ENCODE measurements around the gene CHST13.
"Not testable (repeated sequence)": the region's sequence is repeated elsewhere in the genome, so short reads cannot be mapped to it uniquely, and the experiment has no call there.

Gene CHST13

GRCh38 chr3:126555795-126556636, 32.1 kb downstream of the CHST13 start:
- no peak for DNase-seq (ENCODE audit: low read depth)

GRCh38 chr3:126556637-126557414, 32.9 kb downstream of the CHST13 start:
- DNase-seq (ENCODE audit: low read depth) = no peak

GRCh38 chr3:126557415-126557745, 33.4 kb downstream of the CHST13 start:
- no peak for DNase-seq (ENCODE audit: low read depth)

- no peak for DNase-seq (ENCODE audit: low read depth)
These were observed 33.8 kb downstream of the CHST13 start for GRCh38 chr3:126557761-126558160.

- DNase-seq (ENCODE audit: low read depth) = no peak
These were observed 34.5 kb downstream of the CHST13 start, which contains the start of gene C3orf22 for GRCh38 chr3:126558336-126559071. C3orf22 (minus strand) TSS chr3:126558932; CDS start chr3:126553390, 5,542 bp downstream.

- DNase-seq (ENCODE audit: low read depth) = no peak
These were observed 38.9 kb downstream of the CHST13 start for GRCh38 chr3:126562737-126563276.

- DNase-seq (ENCODE audit: low read depth) = no peak
These were observed 43.9 kb downstream of the CHST13 start for GRCh38 chr3:126567696-126568438.

- no peak for DNase-seq (ENCODE audit: low read depth)
These were observed 44.9 kb downstream of the CHST13 start for GRCh38 chr3:126568776-126569342.

- DNase-seq (ENCODE audit: low read depth) = no peak
These were observed 45.5 kb downstream of the CHST13 start for GRCh38 chr3:126569390-126569975.

- DNase-seq (ENCODE audit: low read depth) = no peak
These were observed 46.2 kb downstream of the CHST13 start for GRCh38 chr3:126570103-126570541.

GRCh38 chr3:126571078-126571477, 47.1 kb downstream of the CHST13 start:
- no peak for DNase-seq (ENCODE audit: low read depth)

- DNase-seq (ENCODE audit: low read depth) = no peak
These were observed 49.6 kb downstream of the CHST13 start for GRCh38 chr3:126573492-126574117.

- no peak for DNase-seq (ENCODE audit: low read depth)
These were observed 53.3 kb downstream of the CHST13 start for GRCh38 chr3:126577261-126577660.

- DNase-seq (ENCODE audit: low read depth) = no peak
These were observed 54.7 kb downstream of the CHST13 start for GRCh38 chr3:126578702-126579101.

- no peak for DNase-seq (ENCODE audit: low read depth)
These were observed 56.8 kb downstream of the CHST13 start for GRCh38 chr3:126580746-126581145.

GRCh38 chr3:126581569-126581968, 57.6 kb downstream of the CHST13 start:
- no peak for DNase-seq (ENCODE audit: low read depth)

GRCh38 chr3:126582311-126582710, 58.4 kb downstream of the CHST13 start:
- no peak for DNase-seq (ENCODE audit: low read depth)

GRCh38 chr3:126591515-126591914, 67.6 kb downstream of the CHST13 start:
- not testable (repeated sequence) for DNase-seq (ENCODE audit: low read depth)

Data from non-pigmented ciliary epithelial cell (primary cell).